Measurements from ENCODE around the gene RPS6KB2. TPM values are rescaled to one million over a fixed set of nuclear protein-coding genes. Genes with fewer than 3 reads are reported as not detected.

Gene RPS6KB2
- total RNA-seq, 1 experiment from 2014 or later = 58.8 TPM

DNA sequence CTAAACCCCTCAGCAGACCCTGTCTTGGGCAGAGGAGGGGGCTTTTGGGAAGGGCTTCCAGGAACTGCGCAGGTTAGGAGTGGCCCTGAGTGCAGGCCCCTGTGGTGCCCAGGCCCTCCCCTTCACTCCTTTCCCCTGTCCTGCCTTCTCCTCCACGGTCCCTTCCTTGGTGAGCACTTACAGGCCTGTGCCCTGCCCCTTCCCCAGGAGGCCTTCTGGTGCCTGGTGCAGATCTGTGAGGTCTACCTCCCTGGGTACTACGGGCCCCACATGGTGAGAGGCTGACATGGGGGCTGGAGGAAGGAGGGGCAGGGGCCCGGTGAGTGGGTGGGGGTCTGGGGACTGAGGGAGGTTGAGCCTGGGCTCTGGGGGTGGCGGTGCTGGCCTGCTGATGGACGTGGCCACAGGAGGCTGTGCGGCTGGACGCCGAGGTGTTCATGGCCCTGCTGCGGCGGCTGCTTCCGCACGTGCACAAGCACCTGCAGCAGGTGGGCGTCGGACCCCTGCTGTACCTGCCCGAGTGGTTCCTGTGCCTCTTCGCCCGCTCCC, 21.8 kb upstream of the RPS6KB2 start:
- ChIA-PET POLR2A (ENCODE audit: low non-redundant PET) (no interaction called here), CTCF (interaction anchor here (0.6 kb wide), 1 partner anchor 555 kb away, joined by 3 read pairs; no protein-coding TSS in a partner anchor)
- no peak for DNase-seq (ENCODE audit: low spot score)
- Histone ChIP-seq H3K9me3 (ENCODE audit: low read depth, low read length, poor library complexity, severe bottlenecking) (no peaks in the 10 kb centered on the region), H3K4me3 (ENCODE audit: low read depth, low read length, poor library complexity, severe bottlenecking) (no peak overlapping the region), H3K27me3 (replicated peaks; ENCODE audit: insufficient read depth, low read depth, low read length, poor library complexity) (no peaks in the 10 kb centered on the region), H3K4me1 (ENCODE audit: insufficient read depth, low read length, poor library complexity, severe bottlenecking) (peaks cover 6% of the 10 kb centered on the region), H3K27ac (ENCODE audit: low read depth, low read length, poor library complexity, severe bottlenecking) (no peak overlapping the region), H3K36me3 (ENCODE audit: insufficient read depth, low read length, poor library complexity, severe bottlenecking) (no peaks in the 10 kb centered on the region)
- intact Hi-C loops (cut with micrococcal nuclease; ENCODE audit: unreplicated experiment) = no loop called here
- no TSS peak for BruUV-seq (replicated peaks)
- no peak for TF ChIP-seq EZH2 (IDR thresholded peaks at IDR 0.05; ENCODE audit: borderline replicate concordance, low read depth, low read length, poor library complexity, severe bottlenecking)
- no peak for TF ChIP-seq CTCF (conservative IDR thresholded peaks at IDR 0.05; ENCODE audit: low read depth, low read length)

- no TSS peak for BruUV-seq (replicated peaks)
- TF ChIP-seq CTCF (conservative IDR thresholded peaks at IDR 0.05; ENCODE audit: low read depth, low read length) = 0 out of 2 replicates have a peak, but pooled peaks have one; percentile 26
- no peak for TF ChIP-seq EZH2 (IDR thresholded peaks at IDR 0.05; ENCODE audit: borderline replicate concordance, low read depth, low read length, poor library complexity, severe bottlenecking)
- intact Hi-C loops (cut with micrococcal nuclease; ENCODE audit: unreplicated experiment) = no loop called here
Observed at GRCh38 chr11:67406969-67407687, 21.2 kb upstream of the RPS6KB2 start.

GRCh38 chr11:67407688-67408163, 20.6 kb upstream of the RPS6KB2 start:
- Histone ChIP-seq H3K27ac (ENCODE audit: low read depth, low read length, poor library complexity, severe bottlenecking) (no peak overlapping the region), H3K4me1 (ENCODE audit: insufficient read depth, low read length, poor library complexity, severe bottlenecking) (no peaks in the 10 kb centered on the region), H3K4me3 (ENCODE audit: low read depth, low read length, poor library complexity, severe bottlenecking) (no peak overlapping the region), H3K9me3 (ENCODE audit: low read depth, low read length, poor library complexity, severe bottlenecking) (no peaks in the 10 kb centered on the region), H3K27me3 (replicated peaks; ENCODE audit: insufficient read depth, low read depth, low read length, poor library complexity) (no peaks in the 10 kb centered on the region), H3K36me3 (ENCODE audit: insufficient read depth, low read length, poor library complexity, severe bottlenecking) (no peaks in the 10 kb centered on the region)
- no TSS peak for BruUV-seq (replicated peaks)
- no peak for TF ChIP-seq EZH2 (IDR thresholded peaks at IDR 0.05; ENCODE audit: borderline replicate concordance, low read depth, low read length, poor library complexity, severe bottlenecking)
- TF ChIP-seq CTCF (conservative IDR thresholded peaks at IDR 0.05; ENCODE audit: low read depth, low read length) = no peak
- intact Hi-C loops (cut with micrococcal nuclease; ENCODE audit: unreplicated experiment) = no loop called here
- no peak for DNase-seq (ENCODE audit: low spot score)
- POLR2A ChIA-PET (ENCODE audit: low non-redundant PET) = no interaction called here
- CTCF ChIA-PET = no interaction called here

More at GRCh38 chr11:67406969-67407687, 21.2 kb upstream of the RPS6KB2 start:
- Histone ChIP-seq H3K27ac (ENCODE audit: low read depth, low read length, poor library complexity, severe bottlenecking) (no peak overlapping the region), H3K4me1 (ENCODE audit: insufficient read depth, low read length, poor library complexity, severe bottlenecking) (peaks cover 3% of the 10 kb centered on the region), H3K9me3 (ENCODE audit: low read depth, low read length, poor library complexity, severe bottlenecking) (no peaks in the 10 kb centered on the region), H3K27me3 (replicated peaks; ENCODE audit: insufficient read depth, low read depth, low read length, poor library complexity) (no peaks in the 10 kb centered on the region), H3K4me3 (ENCODE audit: low read depth, low read length, poor library complexity, severe bottlenecking) (no peak overlapping the region), H3K36me3 (ENCODE audit: insufficient read depth, low read length, poor library complexity, severe bottlenecking) (no peaks in the 10 kb centered on the region)
- ChIA-PET CTCF (interaction anchor here (0.6 kb wide), 1 partner anchor 556 kb away, joined by 3 read pairs; no protein-coding TSS in a partner anchor), POLR2A (ENCODE audit: low non-redundant PET) (no interaction called here)
- DNase-seq (ENCODE audit: low spot score) = no peak
